K562 (cell line): Measurements from ENCODE around the gene MRPL48. TPM values are rescaled to one million over a fixed set of nuclear protein-coding genes. Genes with fewer than 3 reads are reported as not detected.

Experiments used
- ATAC-seq: fragments of 200-7000 bp; cut with Tn5 transposase; 3 replicates; pipeline ENCODE4 v1.9.1; 2020; ENCODE audit warnings: moderate library complexity
- BruUV-seq: library from RNA; stranded (reverse); fragments of 400-500 nt; replicated peaks from 2 replicates; lab custom pipeline; 2021; lab: Mats Ljungman, UMichigan
- CTCF ChIA-PET: fragments of 300-600 bp; formaldehyde crosslinking; extraction: SDS; loops from one replicate; lab custom pipeline; 2021; ENCODE audit warnings: low intra/inter-chr PET ratio; lab: Yijun Ruan, JAX
- POLR2A ChIA-PET: fragments of 300-600, 350-650 bp; sonication (Branson Sonifier 250); formaldehyde crosslinking; extraction: SDS; loops from one replicate; lab custom pipeline; 2021; ENCODE audit warnings: antibody characterized with exemption, inconsistent platforms; lab: Yijun Ruan, JAX
- DNase-seq, 4 experiments: peaks; one replicate each; pipeline versions ENCODE4 v3.0.0 to v3.0.0-alpha.2; 2011 to 2018; ENCODE audit warnings: low spot score in 3 of 4, mixed read lengths in 3 of 4; ENCODE audit errors: extremely low read depth in 1 of 4
- FAIRE-seq: peaks from 2 replicates; lab custom pipeline; 2011; peaks lifted over from hg19 to GRCh38; lab: Jason Lieb, UNC
- H2AFZ ChIP-seq: 2 replicates; pipeline ENCODE4 v1.6.0; 2011; ENCODE audit warnings: low read depth, low read length, control low read depth, inconsistent platforms
- H3K27ac ChIP-seq: fragments of 200-600 bp; 3 replicates; pipeline ENCODE4 v1.8.0; 2011; ENCODE audit warnings: low read depth, mild to moderate bottlenecking, control low read depth, inconsistent platforms, low read length, moderate library complexity, mixed read lengths; ENCODE audit errors: extremely low read depth
- H3K27me3 ChIP-seq, 2 experiments: fragments of 300-600 bp in 1 of 2; 2 replicates in 1 of 2; 3 replicates in 1 of 2; pipeline versions ENCODE4 v1.6.0 to v1.8.0; 2011; ENCODE audit warnings: inconsistent platforms in 2 of 2, low read length in 2 of 2, mild to moderate bottlenecking in 1 of 2, mixed read lengths in 1 of 2, moderate library complexity in 1 of 2; ENCODE audit not compliant: control insufficient read depth in 2 of 2, insufficient read depth in 2 of 2
- H3K36me3 ChIP-seq: fragments of 300-600 bp; 3 replicates; pipeline ENCODE4 v1.8.0; 2011; ENCODE audit warnings: mild to moderate bottlenecking, low read length, inconsistent platforms; ENCODE audit not compliant: control insufficient read depth, insufficient read depth
- H3K4me1 ChIP-seq, 2 experiments: fragments of 200-600 bp in 1 of 2; replicated peaks in 1 of 2; 2 replicates in 1 of 2; 3 replicates in 1 of 2; pipeline versions ENCODE4 v1.5.1 to v1.8.0; 2011; ENCODE audit warnings: inconsistent platforms in 2 of 2, low read length in 2 of 2, mild to moderate bottlenecking in 1 of 2, mixed read lengths in 1 of 2, moderate library complexity in 1 of 2; ENCODE audit not compliant: control insufficient read depth in 2 of 2, insufficient read depth in 2 of 2
- H3K4me2 ChIP-seq: 2 replicates; pipeline ENCODE4 v1.6.1; 2011; ENCODE audit warnings: low read length, control low read depth, inconsistent platforms, mixed read lengths; ENCODE audit not compliant: insufficient read depth
- H3K4me3 ChIP-seq: fragments of 200-600 bp; sonication (generic), shearing (Covaris generic); 2 replicates; pipeline ENCODE4 v1.5.1; 2016; ENCODE audit warnings: control low read depth, inconsistent platforms
- H3K79me2 ChIP-seq: fragments of 200-600 bp; 3 replicates; pipeline ENCODE4 v1.8.0; 2011; ENCODE audit warnings: low read length, inconsistent platforms; ENCODE audit not compliant: control insufficient read depth, insufficient read depth
- H3K9ac ChIP-seq, 2 experiments: 2 replicates each; pipeline versions ENCODE4 v1.6.0 to v1.6.1; 2011; ENCODE audit warnings: low read depth in 2 of 2, low read length in 2 of 2, control low read depth in 1 of 2, inconsistent platforms in 1 of 2, mild to moderate bottlenecking in 1 of 2, mixed read lengths in 1 of 2; ENCODE audit not compliant: insufficient read depth in 1 of 2
- H3K9me1 ChIP-seq: one replicate; pipeline ENCODE4 v1.6.0; 2011; ENCODE audit warnings: inconsistent platforms, mild to moderate bottlenecking, low read length, moderate library complexity; ENCODE audit not compliant: control insufficient read depth, insufficient read depth
- H3K9me3 ChIP-seq: replicated peaks from 2 replicates; pipeline ENCODE4 v1.5.1; 2011; ENCODE audit warnings: low read depth, low read length, inconsistent platforms; ENCODE audit not compliant: control insufficient read depth, insufficient read depth
- H4K20me1 ChIP-seq: replicated peaks from 2 replicates; pipeline ENCODE4 v1.6.1; 2011; ENCODE audit warnings: low read length, inconsistent platforms, mixed read lengths; ENCODE audit not compliant: control insufficient read depth, insufficient read depth
- CCNT2 ChIP-seq: IDR thresholded peaks from 2 replicates; pipeline ENCODE4 v1.6.1; 2011; ENCODE audit warnings: borderline replicate concordance, low read depth, mild to moderate bottlenecking, moderate library complexity, mixed read lengths, low read length; ENCODE audit not compliant: insufficient read length; ENCODE audit errors: extremely low read depth
- PRDM10 ChIP-seq: fragments of 450-650 bp; IDR thresholded peaks from 2 replicates; pipeline ENCODE4 v1.6.1; 2018; ENCODE audit not compliant: partially characterized antibody
- WGBS: fragments of 100-300 bp; shearing (Covaris generic); methylation state at CpG from one replicate; pipeline ENCODE4 v1.1.6; 2016; ENCODE audit warnings: low coverage, mixed read lengths; ENCODE audit not compliant: insufficient coverage; ENCODE audit errors: missing lambda C conversion rate; 5-methylcytosine and 5-hydroxymethylcytosine counted together
- in situ Hi-C: fragments of 300-500 bp; cut with MboI; formaldehyde crosslinking; loops from 4 replicates; pipeline ENCODE4 v1.15.0; 2018; ENCODE audit warnings: inconsistent platforms, mixed read lengths
- intact Hi-C: fragments of 100-400 bp; cut with micrococcal nuclease; formaldehyde crosslinking; loops from 2 replicates; pipeline ENCODE4 v1.14.2; 2022
- polyA plus RNA-seq, 8 experiments: library from polyadenylated mRNA; depleted of rRNA in 4 of 8; stranded (reverse) in 5 of 8; unstranded in 3 of 8; fragments of >200 nt; fragmentation: Nextera tagmentation in 2 of 8; fragmentation: Illumina TruSeq in 1 of 8; extraction: Ambion mirVana in 2 of 8; extraction: Trizol in 1 of 8; gene quantifications; 2 replicates each; pipeline versions ENCODE4 v1.2.1 to v1.2.3, GENCODE V29; 2011 to 2014; ENCODE audit warnings: inconsistent platforms in 1 of 8, missing spikeins in 1 of 8
- total RNA-seq, 7 experiments: library from RNA; depleted of rRNA in 6 of 7; stranded (reverse); fragments of >200 nt in 6 of 7; fragmentation: Illumina TruSeq in 2 of 7; extraction: Trizol in 2 of 7; gene quantifications; 2 replicates each; pipeline versions ENCODE4 v1.2.1 to v1.2.3, GENCODE V29; 2011 to 2021; ENCODE audit warnings: low replicate concordance in 1 of 7

MRPL48 gene
- total and polyA plus RNA-seq, 9 of the 15 experiments (the other 6 are each of a cell fraction or from before 2014, with no cell fraction given): 66.0 to 237 (median 104) TPM

- BruUV-seq: no TSS peak
- no peaks in the 10 kb centered on the region for H4K20me1 ChIP-seq
- H3K9me3 ChIP-seq: no peaks in the 10 kb centered on the region
- POLR2A ChIA-PET: no interaction called here
- in situ Hi-C loops: no loop called here
- H3K4me3 ChIP-seq: no peak overlapping the region
- peaks cover 37% of the 10 kb centered on the region for H3K36me3 ChIP-seq
- WGBS: 46% methylated on average over 2 of the region's 2 CpGs
- CTCF ChIA-PET: no interaction called here
- H2AFZ ChIP-seq: no peak overlapping the region
- no peaks in the 10 kb centered on the region for H3K9me1 ChIP-seq
- FAIRE-seq (no peak), ATAC-seq (no peak), DNase-seq (no peak)
- no peak overlapping the region for H3K9ac ChIP-seq
- no peak overlapping the region for H3K4me2 ChIP-seq
- intact Hi-C loops: no loop called here
- no peaks in the 10 kb centered on the region for H3K27me3 ChIP-seq
- TF ChIP-seq PRDM10 (peak; percentile 58), CCNT2 (no peak)
- peaks cover 0 to 3% of the 10 kb centered on the region in 2 experiments; a peak in 2 of 5 replicates for H3K4me1 ChIP-seq
- H3K27ac ChIP-seq: no peak overlapping the region
- H3K79me2 ChIP-seq: no peaks in the 10 kb centered on the region
Observed at GRCh38 chr11:73860202-73860601, 72.5 kb downstream of the MRPL48 start.
